ENCODE data around the gene ZNF814. TPM values are rescaled to one million over a fixed set of nuclear protein-coding genes. Genes with fewer than 3 reads are reported as not detected.
"Not testable (repeated sequence)": the region's sequence is repeated elsewhere in the genome, so short reads cannot be mapped to it uniquely, and the experiment has no call there.

Gene ZNF814
- total RNA-seq, 2 donors from 2014 or later, result 6.5 to 30.7 TPM

- DNase-seq, result no peak
- peaks cover 0 to 69% (median 0%) of the 10 kb centered on the region in 3 donors for H3K9me3 ChIP-seq
- H3K36me3 ChIP-seq (replicated peaks in 1 of 2; ENCODE audit: insufficient read depth in 1 of 2, low read depth in 2 of 2), result peaks cover 26 to 27% of the 10 kb centered on the region in 2 donors
- no peaks in the 10 kb centered on the region for H3K4me1 ChIP-seq
- WGBS, 2 donors, result 95 to 97% methylated on average over 7 of the region's 7 CpGs
- no peaks in the 10 kb centered on the region for H3K27me3 ChIP-seq
- no peak overlapping the region for H3K27ac ChIP-seq
- intact Hi-C loops (cut with DNase I), result no loop called here
- no peak for TF ChIP-seq CTCF (IDR thresholded peaks at IDR 0.05)
- no peak for TF ChIP-seq POLR2A (IDR thresholded peaks at IDR 0.05)
- no peak for ATAC-seq
- no peak overlapping the region for H3K4me3 ChIP-seq
Measured at GRCh38 chr19:57867868-57868492, 20.9 kb downstream of the ZNF814 start.

- H3K9me3 ChIP-seq, result peaks cover 0 to 60% (median 0%) of the 10 kb centered on the region in 3 donors
- H3K27ac ChIP-seq; H3K4me1 ChIP-seq; H3K4me3 ChIP-seq; intact Hi-C loops (cut with DNase I); ATAC-seq; H3K27me3 ChIP-seq; DNase-seq: not testable (repeated sequence)
- peaks cover 42 to 52% of the 10 kb centered on the region in 2 donors for H3K36me3 ChIP-seq (replicated peaks in 1 of 2; ENCODE audit: insufficient read depth in 1 of 2, low read depth in 2 of 2)
- WGBS, 2 donors, result 89 to 93% methylated on average over 3 of the region's 3 CpGs
Measured at GRCh38 chr19:57862351-57862750, 26.5 kb downstream of the ZNF814 start.

GRCh38 chr19:57854117-57854516 lies 34.7 kb downstream of the ZNF814 start:
- H3K27me3 ChIP-seq; DNase-seq; ATAC-seq; H3K27ac ChIP-seq; H3K4me3 ChIP-seq; intact Hi-C loops (cut with DNase I): not testable (repeated sequence)
- peaks cover 13% of the 10 kb centered on the region for H3K4me1 ChIP-seq
- 83 to 100% methylated on average over 2 of the region's 2 CpGs for WGBS, 2 donors
- H3K9me3 ChIP-seq, result peaks cover 0 to 18% (median 0%) of the 10 kb centered on the region in 3 donors
- peaks cover 10 to 11% of the 10 kb centered on the region in 2 donors for H3K36me3 ChIP-seq (replicated peaks in 1 of 2; ENCODE audit: insufficient read depth in 1 of 2, low read depth in 2 of 2)

GRCh38 chr19:57851812-57852603 lies 36.8 kb downstream of the ZNF814 start:
- H3K36me3 ChIP-seq (replicated peaks in 1 of 2; ENCODE audit: insufficient read depth in 1 of 2, low read depth in 2 of 2); intact Hi-C loops (cut with DNase I); H3K27ac ChIP-seq; ATAC-seq; DNase-seq; H3K27me3 ChIP-seq; H3K4me3 ChIP-seq; H3K9me3 ChIP-seq: not testable (repeated sequence)
- whole genome bisulfite sequencing, 2 donors, result 80 to 86% methylated on average over 3 to 4 of the region's 6 CpGs
- H3K4me1 ChIP-seq, result peaks cover 13% of the 10 kb centered on the region

- intact Hi-C loops (cut with DNase I), result no loop called here
- DNase-seq, result peak; percentile 19 to 25 (median 21)
Measured at GRCh38 chr19:57850553-57851017, 38.3 kb downstream of the ZNF814 start.

More at GRCh38 chr19:57850553-57851017, 38.3 kb downstream of the ZNF814 start:
- Histone ChIP-seq H3K9me3 (peaks cover 0 to 7% (median 0%) of the 10 kb centered on the region in 3 donors), H3K27ac (peak overlapping the region in 3 of 4 donors; percentile 63 to 80 (median 75)), H3K27me3 (no peaks in the 10 kb centered on the region), H3K4me3 (peak overlapping the region; percentile 56 to 59), H3K4me1 (peaks cover 13% of the 10 kb centered on the region), H3K36me3 (replicated peaks in 1 of 2; ENCODE audit: insufficient read depth in 1 of 2, low read depth in 2 of 2) (peaks cover 0 to 3% of the 10 kb centered on the region in 2 donors)
- no peak for ATAC-seq
- WGBS, 2 donors, result 24 to 25% methylated on average over 11 of the region's 11 CpGs
- TF ChIP-seq CTCF (IDR thresholded peaks at IDR 0.05) (no peak), POLR2A (IDR thresholded peaks at IDR 0.05) (no peak)
